Body of pancreas (tissue), 4 donors: Measurements from ENCODE around the gene THOC2. TPM values are rescaled to one million over a fixed set of nuclear protein-coding genes. Genes with fewer than 3 reads are reported as not detected.
"Not testable (repeated sequence)": the region's sequence is repeated elsewhere in the genome, so short reads cannot be mapped to it uniquely, and the experiment has no call there.

ENCODE experiments used
- ATAC-seq: fragments of 150-250 bp; one replicate; pipeline ENCODE4 v1.9.1; 2016
- DNase-seq, 4 donors: peaks; one replicate each; pipeline ENCODE4 v3.0.0-alpha.2; 2019
- H3K27ac ChIP-seq, 4 donors: fragments of 200-600 bp; sonication (generic); 1 replicate in 3 of 4; 2 replicates in 1 of 4; pipeline versions ENCODE4 v1.5.1 to v1.6.1; 2016 to 2019; ENCODE audit warnings: mild to moderate bottlenecking in 1 of 4, mixed read lengths in 1 of 4, moderate library complexity in 1 of 4
- H3K27me3 ChIP-seq, 2 donors: fragments of 200-600 bp; sonication (generic); one replicate each; pipeline ENCODE4 v1.6.0; 2016; ENCODE audit warnings: mild to moderate bottlenecking in 1 of 2
- H3K36me3 ChIP-seq, 2 donors: fragments of 200-600 bp; sonication (generic); replicated peaks in 1 of 2; 2 replicates each; pipeline ENCODE4 v1.5.1; 2016; ENCODE audit warnings: low read depth in 2 of 2; ENCODE audit not compliant: insufficient read depth in 1 of 2
- H3K4me1 ChIP-seq: fragments of 200-600 bp; sonication (generic); one replicate; pipeline ENCODE4 v1.6.0; 2016
- H3K4me3 ChIP-seq, 2 donors: fragments of 200-600 bp; sonication (generic); 1 replicate in 1 of 2; 2 replicates in 1 of 2; pipeline ENCODE4 v1.5.1; 2016 to 2019
- H3K9me3 ChIP-seq, 3 donors: fragments of 200-600 bp; sonication (generic); 1 replicate in 2 of 3; 2 replicates in 1 of 3; pipeline ENCODE4 v1.5.1; 2016
- POLR2A ChIP-seq, 3 donors: fragments of 450-650 bp; IDR thresholded peaks; one replicate each; pipeline ENCODE4 v1.6.1; 2016; ENCODE audit warnings: antibody characterized with exemption in 3 of 3, mild to moderate bottlenecking in 2 of 3
- WGBS, 2 donors: methylation state at CpG; one replicate each; pipeline ENCODE4 v1.1.5; 2017; 5-methylcytosine and 5-hydroxymethylcytosine counted together
- intact Hi-C: fragments of 100-400 bp; cut with DNase I; formaldehyde crosslinking; loops from one replicate; pipeline ENCODE4 v1.15.1; 2023
- total RNA-seq, 2 donors: library from RNA; depleted of rRNA; stranded (reverse); fragments of >200 nt; gene quantifications; one replicate each; pipeline ENCODE4 v1.1.0, GENCODE V29; 2016
- TF ChIP-seq, protein P1 (sequence below), 7 experiments: fragments of 450-650 bp in 4 of 7; fragments of 200-600 bp in 3 of 7; sonication (generic) in 3 of 7; IDR thresholded peaks; one replicate each; pipeline ENCODE4 v1.5.1; 2016 to 2019; ENCODE audit warnings: antibody characterized with exemption in 7 of 7

Gene THOC2
- total RNA-seq, 2 donors from 2014 or later: 53.7 to 77.5 TPM

DNA sequence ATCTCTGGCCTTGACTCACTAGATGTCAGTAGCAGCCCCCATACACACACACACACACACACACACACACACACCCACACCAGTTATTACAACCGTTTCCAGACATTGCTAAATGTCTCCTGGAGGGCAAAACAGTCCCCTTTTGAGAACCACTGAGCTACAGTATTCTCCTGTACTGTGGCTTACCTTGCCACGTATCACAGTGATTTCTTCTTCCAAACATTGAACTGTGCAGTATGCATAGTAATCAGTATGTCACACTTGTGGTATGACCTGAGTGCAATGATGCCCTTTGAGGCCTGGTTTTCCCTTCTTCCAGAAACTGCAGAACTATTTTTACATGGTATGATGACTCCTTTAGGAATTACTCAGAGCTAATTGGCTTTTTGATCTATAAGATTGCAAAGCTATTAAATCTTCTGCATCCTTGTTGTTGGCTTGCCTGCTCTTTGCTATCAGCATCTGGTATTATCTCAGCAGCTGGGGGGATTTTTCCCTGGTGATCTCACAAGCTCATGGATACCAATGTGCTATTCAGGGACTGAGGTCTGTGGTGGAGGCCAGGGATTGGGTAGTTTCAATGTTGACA, 3.6 kb upstream of the THOC2 start:
- H3K4me1 ChIP-seq: no peaks in the 10 kb centered on the region
- ATAC-seq: no peak
- DNase-seq: no peak
- no peak overlapping the region for H3K4me3 ChIP-seq
- H3K36me3 ChIP-seq: no peaks in the 10 kb centered on the region
- no peaks in the 10 kb centered on the region for H3K27me3 ChIP-seq
- no peaks in the 10 kb centered on the region for H3K9me3 ChIP-seq
- no peak overlapping the region for H3K27ac ChIP-seq
- intact Hi-C loops: no loop called here
- no peak for TF ChIP-seq POLR2A (IDR thresholded peaks at IDR 0.05)
- 30 to 53% methylated on average over 2 of the region's 2 CpGs for WGBS, 2 donors

DNA sequence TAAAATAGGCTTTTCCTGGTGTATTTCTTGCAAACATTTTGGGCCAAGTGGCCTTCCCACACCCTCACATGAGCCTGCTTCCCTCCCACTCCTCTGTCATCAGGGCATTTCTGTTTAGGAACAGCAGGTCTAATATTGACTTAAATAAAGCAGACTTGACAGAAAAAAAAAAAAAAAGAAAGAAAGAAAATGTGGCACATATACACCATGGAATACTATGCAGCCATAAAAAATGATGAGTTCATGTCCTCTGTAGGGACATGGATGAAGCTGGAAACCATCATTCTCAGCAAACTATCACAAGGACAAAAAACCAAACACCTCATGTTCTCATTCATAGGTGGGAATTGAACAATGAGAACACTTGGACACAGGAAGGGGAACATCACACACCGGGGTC, 2.3 kb upstream of the THOC2 start:
- H3K27ac ChIP-seq, ATAC-seq, intact Hi-C loops, H3K4me3 ChIP-seq, H3K9me3 ChIP-seq, H3K27me3 ChIP-seq, H3K4me1 ChIP-seq, DNase-seq, H3K36me3 ChIP-seq: not testable (repeated sequence)
- no CpG with 5 or more reads among the region's 1 CpG for WGBS, 2 donors

DNA sequence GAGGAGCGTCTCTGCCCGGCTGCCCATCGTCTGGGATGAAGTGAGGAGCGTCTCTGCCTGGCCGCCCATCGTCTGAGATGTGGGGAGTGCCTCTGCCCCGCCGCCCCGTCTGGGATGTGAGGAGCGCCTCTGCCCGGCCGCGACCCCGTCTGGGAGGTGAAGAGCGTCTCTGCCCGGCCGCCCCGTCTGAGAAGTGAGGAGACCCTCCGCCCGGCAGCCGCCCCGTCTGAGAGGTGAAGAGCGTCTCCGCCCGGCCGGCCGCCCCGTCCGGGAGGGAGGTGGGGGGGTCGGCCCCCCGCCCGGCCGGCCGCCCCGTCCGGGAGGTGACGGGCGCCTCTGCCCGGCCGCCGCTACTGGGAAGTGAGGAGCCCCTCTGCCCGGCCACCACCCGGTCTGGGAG, 1.2 kb upstream of the THOC2 start:
- H3K4me3 ChIP-seq, ATAC-seq, intact Hi-C loops, H3K4me1 ChIP-seq, H3K27ac ChIP-seq, H3K27me3 ChIP-seq, H3K36me3 ChIP-seq, DNase-seq, H3K9me3 ChIP-seq: not testable (repeated sequence)
- WGBS, 2 donors: 100% methylated on average over 1 of the region's 43 CpGs; no CpG with 5 or more reads in 1 of the 2 donors

DNA sequence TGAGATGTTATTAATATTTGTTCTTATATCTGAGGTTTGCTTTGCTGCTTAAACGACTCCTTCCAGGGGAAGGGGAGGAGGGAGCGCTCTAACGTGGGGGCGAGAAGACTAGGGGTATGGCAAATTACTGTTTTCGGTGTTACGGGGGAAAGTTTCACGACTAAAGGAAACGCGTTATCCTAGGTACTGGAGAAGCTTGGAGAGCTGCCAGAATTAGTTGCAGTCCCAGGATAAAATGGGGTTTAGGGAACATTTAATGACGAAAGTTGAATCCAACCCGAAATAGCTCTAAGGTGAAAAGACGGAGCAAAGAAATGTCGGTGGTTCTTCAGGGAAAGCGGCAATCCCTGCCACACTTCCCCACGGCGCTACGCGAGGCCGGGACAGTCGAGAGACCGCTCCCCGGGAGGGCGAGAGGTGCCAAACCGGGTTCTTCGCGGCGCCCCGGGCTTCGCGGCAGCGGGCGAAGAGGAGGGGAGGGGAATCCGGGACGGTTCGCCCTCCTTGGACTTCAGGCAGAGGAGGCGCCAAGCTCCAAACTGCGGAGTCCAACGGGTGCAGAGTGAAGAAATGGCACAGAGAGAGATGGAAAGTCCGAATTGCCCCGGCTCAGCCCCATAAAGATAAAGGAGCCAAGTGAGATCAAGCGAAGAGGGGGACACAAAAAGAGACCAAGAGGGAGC, 724 bp downstream of the THOC2 start:
- intact Hi-C loops: no loop called here
- peak in 3 of 4 donors; percentile 2 to 12 (median 11) for DNase-seq
- 0 to 1% methylated on average over 19 to 40 of the region's 41 CpGs for WGBS, 2 donors

DNA sequence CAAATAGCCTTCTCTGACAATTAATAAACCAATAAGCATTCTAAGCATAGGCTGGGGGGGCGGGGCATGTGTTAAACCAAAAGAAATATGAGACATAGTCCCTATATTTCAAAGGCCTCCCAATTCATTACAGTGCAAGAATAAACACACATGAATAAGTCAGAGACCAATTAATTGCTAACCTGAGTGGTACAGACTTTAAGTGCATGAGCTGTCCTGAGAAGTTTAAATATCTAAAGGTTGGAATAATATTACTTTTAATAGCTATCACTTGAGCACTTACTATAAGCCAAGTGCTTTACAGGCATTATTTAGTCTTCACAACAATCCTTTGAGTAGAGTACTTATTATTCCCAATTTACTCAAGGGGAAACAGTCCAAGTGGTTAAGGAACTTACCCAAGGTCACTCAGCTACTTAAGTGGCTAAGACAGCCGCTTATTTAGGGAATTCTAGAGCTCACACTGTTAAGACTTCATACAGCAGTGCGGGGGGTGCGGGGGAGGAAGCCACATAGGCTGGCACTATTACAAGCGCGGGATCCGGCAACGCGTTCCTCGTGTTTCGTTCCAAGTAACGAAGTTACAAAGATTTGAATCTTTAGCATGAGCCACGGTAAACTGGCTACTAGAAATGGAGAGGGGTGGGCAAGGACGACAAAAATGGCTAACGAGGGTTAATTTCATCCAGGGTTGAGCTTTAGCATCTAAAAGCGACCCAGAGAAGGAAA, 1.4 kb downstream of the THOC2 start:
- no peaks in the 10 kb centered on the region for H3K27me3 ChIP-seq
- TF ChIP-seq, protein P1, sequence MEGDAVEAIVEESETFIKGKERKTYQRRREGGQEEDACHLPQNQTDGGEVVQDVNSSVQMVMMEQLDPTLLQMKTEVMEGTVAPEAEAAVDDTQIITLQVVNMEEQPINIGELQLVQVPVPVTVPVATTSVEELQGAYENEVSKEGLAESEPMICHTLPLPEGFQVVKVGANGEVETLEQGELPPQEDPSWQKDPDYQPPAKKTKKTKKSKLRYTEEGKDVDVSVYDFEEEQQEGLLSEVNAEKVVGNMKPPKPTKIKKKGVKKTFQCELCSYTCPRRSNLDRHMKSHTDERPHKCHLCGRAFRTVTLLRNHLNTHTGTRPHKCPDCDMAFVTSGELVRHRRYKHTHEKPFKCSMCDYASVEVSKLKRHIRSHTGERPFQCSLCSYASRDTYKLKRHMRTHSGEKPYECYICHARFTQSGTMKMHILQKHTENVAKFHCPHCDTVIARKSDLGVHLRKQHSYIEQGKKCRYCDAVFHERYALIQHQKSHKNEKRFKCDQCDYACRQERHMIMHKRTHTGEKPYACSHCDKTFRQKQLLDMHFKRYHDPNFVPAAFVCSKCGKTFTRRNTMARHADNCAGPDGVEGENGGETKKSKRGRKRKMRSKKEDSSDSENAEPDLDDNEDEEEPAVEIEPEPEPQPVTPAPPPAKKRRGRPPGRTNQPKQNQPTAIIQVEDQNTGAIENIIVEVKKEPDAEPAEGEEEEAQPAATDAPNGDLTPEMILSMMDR (IDR thresholded peaks at IDR 0.05): no peak
- TF ChIP-seq POLR2A (IDR thresholded peaks at IDR 0.05): no peak
- H3K9me3 ChIP-seq: no peaks in the 10 kb centered on the region
- H3K27ac ChIP-seq: peak overlapping the region in 1 of 4 donors; percentile 81
- H3K4me1 ChIP-seq: no peaks in the 10 kb centered on the region
- ATAC-seq: no peak
- no peak for DNase-seq
- no peaks in the 10 kb centered on the region for H3K36me3 ChIP-seq
- H3K4me3 ChIP-seq: peak overlapping the region in 1 of 2 donors; percentile 72
- WGBS, 2 donors: 7 to 8% methylated on average over 12 to 16 of the region's 16 CpGs
- intact Hi-C loops: no loop called here

More for the DNA sequence above, 724 bp downstream of the THOC2 start:
- Histone ChIP-seq H3K27ac (peak overlapping the region in 3 of 4 donors; percentile 55 to 81 (median 75)), H3K9me3 (no peaks in the 10 kb centered on the region), H3K27me3 (no peaks in the 10 kb centered on the region), H3K4me1 (no peaks in the 10 kb centered on the region), H3K36me3 (no peaks in the 10 kb centered on the region), H3K4me3 (peak overlapping the region; percentile 48 to 72)
- ATAC-seq: peak; percentile 23
- TF ChIP-seq POLR2A (IDR thresholded peaks at IDR 0.05): no peak
- TF ChIP-seq, protein P1 (IDR thresholded peaks at IDR 0.05): no peak

DNA sequence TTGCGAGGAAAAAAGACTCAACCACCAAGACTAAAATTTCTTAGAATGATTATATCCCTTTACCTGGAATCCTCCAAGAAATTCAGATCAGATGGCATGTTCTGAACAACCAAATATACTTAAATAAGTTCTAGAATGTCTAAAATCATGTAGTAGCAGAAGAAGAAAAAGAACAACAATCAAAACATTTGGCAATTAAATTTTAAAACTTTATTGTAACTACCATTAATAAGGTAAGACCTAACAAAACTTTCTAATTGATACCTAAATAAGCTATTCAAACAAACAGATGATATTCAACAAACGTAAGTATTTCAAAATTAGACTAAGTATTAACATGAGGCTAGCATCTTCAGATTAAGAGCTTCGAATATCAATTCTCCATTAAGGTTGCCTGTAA, 4.3 kb downstream of the THOC2 start:
- Histone ChIP-seq H3K27ac (no peak overlapping the region), H3K4me3 (no peak overlapping the region), H3K27me3 (no peaks in the 10 kb centered on the region), H3K36me3 (no peaks in the 10 kb centered on the region), H3K4me1 (no peaks in the 10 kb centered on the region), H3K9me3 (no peaks in the 10 kb centered on the region)
- no peak for ATAC-seq
- WGBS, 2 donors: 50 to 73% methylated on average over 3 of the region's 3 CpGs
- no peak for DNase-seq
- intact Hi-C loops: no loop called here
- TF ChIP-seq POLR2A (IDR thresholded peaks at IDR 0.05): no peak
- TF ChIP-seq, protein P1 (IDR thresholded peaks at IDR 0.05): no peak
